Measurements from ENCODE around the gene SHISA4. TPM values are rescaled to one million over a fixed set of nuclear protein-coding genes. Genes with fewer than 3 reads are reported as not detected.
A peak's percentile ranks its signal among the peaks of the same experiment; 100 is the strongest.
"Not testable (repeated sequence)": the region's sequence is repeated elsewhere in the genome, so short reads cannot be mapped to it uniquely, and the experiment has no call there.

SHISA4 gene
- total and polyA plus RNA-seq, 2 experiments from 2014 or later: 42.4 to 48.0 TPM

- H3K4me2 ChIP-seq (ENCODE audit: unreplicated experiment): no peak overlapping the region
- H3K9ac ChIP-seq: no peak overlapping the region
- H3K4me3 ChIP-seq: no peak overlapping the region
- no peaks in the 10 kb centered on the region for H3K9me3 ChIP-seq (ENCODE audit: low read depth)
- no peaks in the 10 kb centered on the region for H3K9me2 ChIP-seq (ENCODE audit: insufficient read depth)
- in situ Hi-C loops (cut with MboI): no loop called here
- no peak overlapping the region for H3K27ac ChIP-seq
- H3K4me1 ChIP-seq (ENCODE audit: insufficient read depth): peaks cover 40% of the 10 kb centered on the region
- no peaks in the 10 kb centered on the region for H4K20me1 ChIP-seq (ENCODE audit: insufficient read depth)
- no peak overlapping the region for H2AFZ ChIP-seq
- 98% methylated on average over 6 of the region's 6 CpGs for WGBS, 2 experiments (ENCODE audit: low coverage in 1 of 2, low lambda C conversion rate in 2 of 2, missing lambda C conversion rate in 2 of 2)
- H3F3A ChIP-seq (ENCODE audit: insufficient read depth): peaks cover 64% of the 10 kb centered on the region
- H3K36me3 ChIP-seq (ENCODE audit: low read depth): peaks cover 15% of the 10 kb centered on the region
- no peak for DNase-seq
- H3K27me3 ChIP-seq (replicated peaks; ENCODE audit: insufficient read depth): no peaks in the 10 kb centered on the region
- TF ChIP-seq EZH2 (IDR thresholded peaks at IDR 0.05; ENCODE audit: insufficient read depth, poor library complexity, severe bottlenecking) (no peak), EZH2phosphoT487 (IDR thresholded peaks at IDR 0.05; ENCODE audit: insufficient read depth, low read depth) (no peak)
- peaks cover 67% of the 10 kb centered on the region for H3K79me2 ChIP-seq (ENCODE audit: insufficient read depth)
Observed at GRCh38 chr1:201848230-201848629, 40.5 kb upstream of the SHISA4 start.

GRCh38 chr1:201849372-201850052 lies 39.2 kb upstream of the SHISA4 start:
- Histone ChIP-seq H3K9me3 (ENCODE audit: low read depth) (no peaks in the 10 kb centered on the region), H3K4me3 (peak overlapping the region; percentile 23), H3K9ac (peak overlapping the region; percentile 9; the same call in 1 of the 2 replicates), H3K9me2 (ENCODE audit: insufficient read depth) (no peaks in the 10 kb centered on the region), H3K27me3 (replicated peaks; ENCODE audit: insufficient read depth) (no peaks in the 10 kb centered on the region), H3K27ac (peak overlapping the region; percentile 59), H3K36me3 (ENCODE audit: low read depth) (peaks cover 22% of the 10 kb centered on the region), H2AFZ (no peak overlapping the region), H3F3A (ENCODE audit: insufficient read depth) (peaks cover 58% of the 10 kb centered on the region), H3K4me1 (ENCODE audit: insufficient read depth) (peaks cover 40% of the 10 kb centered on the region), H3K79me2 (ENCODE audit: insufficient read depth) (peaks cover 54% of the 10 kb centered on the region), H3K4me2 (ENCODE audit: unreplicated experiment) (peak overlapping the region; percentile 48), H4K20me1 (ENCODE audit: insufficient read depth) (no peaks in the 10 kb centered on the region)
- no peak for DNase-seq
- WGBS, 2 experiments (ENCODE audit: low coverage in 1 of 2, low lambda C conversion rate in 2 of 2, missing lambda C conversion rate in 2 of 2): 28 to 33% methylated on average over 2 of the region's 2 CpGs
- no peak for TF ChIP-seq EZH2 (IDR thresholded peaks at IDR 0.05; ENCODE audit: insufficient read depth, poor library complexity, severe bottlenecking)
- TF ChIP-seq EZH2phosphoT487 (IDR thresholded peaks at IDR 0.05; ENCODE audit: insufficient read depth, low read depth): no peak
- in situ Hi-C loops (cut with MboI): no loop called here

- peaks cover 49% of the 10 kb centered on the region for H3K79me2 ChIP-seq (ENCODE audit: insufficient read depth)
- H3K4me1 ChIP-seq (ENCODE audit: insufficient read depth): peaks cover 36% of the 10 kb centered on the region
- H2AFZ ChIP-seq: no peak overlapping the region
- TF ChIP-seq EZH2 (IDR thresholded peaks at IDR 0.05; ENCODE audit: insufficient read depth, poor library complexity, severe bottlenecking) (no peak), EZH2phosphoT487 (IDR thresholded peaks at IDR 0.05; ENCODE audit: insufficient read depth, low read depth) (no peak)
- H3K4me2 ChIP-seq (ENCODE audit: unreplicated experiment): peak overlapping the region; percentile 48
- peak overlapping the region; percentile 9; the same call in 1 of the 2 replicates for H3K9ac ChIP-seq
- no peaks in the 10 kb centered on the region for H3K9me2 ChIP-seq (ENCODE audit: insufficient read depth)
- in situ Hi-C loops (cut with MboI): no loop called here
- peak overlapping the region; percentile 59 for H3K27ac ChIP-seq
- peaks cover 53% of the 10 kb centered on the region for H3F3A ChIP-seq (ENCODE audit: insufficient read depth)
- no peaks in the 10 kb centered on the region for H3K27me3 ChIP-seq (replicated peaks; ENCODE audit: insufficient read depth)
- H3K9me3 ChIP-seq (ENCODE audit: low read depth): no peaks in the 10 kb centered on the region
- H4K20me1 ChIP-seq (ENCODE audit: insufficient read depth): 0 out of 2 replicates have a peak, but pooled peaks cover 1% of the 10 kb centered on the region
- peaks cover 27% of the 10 kb centered on the region for H3K36me3 ChIP-seq (ENCODE audit: low read depth)
- DNase-seq: peak; percentile 86
- H3K4me3 ChIP-seq: peak overlapping the region; percentile 23
- WGBS, 2 experiments (ENCODE audit: low coverage in 1 of 2, low lambda C conversion rate in 2 of 2, missing lambda C conversion rate in 2 of 2): 0 to 4% methylated on average over 1 of the region's 1 CpG
Observed at GRCh38 chr1:201850053-201850397, 38.7 kb upstream of the SHISA4 start.

- Histone ChIP-seq H3K9me2 (ENCODE audit: insufficient read depth) (no peaks in the 10 kb centered on the region), H2AFZ (no peak overlapping the region), H3K9ac (no peak overlapping the region), H3K4me2 (ENCODE audit: unreplicated experiment) (no peak overlapping the region), H3K27me3 (replicated peaks; ENCODE audit: insufficient read depth) (no peaks in the 10 kb centered on the region), H3K27ac (no peak overlapping the region), H3F3A (ENCODE audit: insufficient read depth) (peaks cover 40% of the 10 kb centered on the region), H3K9me3 (ENCODE audit: low read depth) (no peaks in the 10 kb centered on the region), H4K20me1 (ENCODE audit: insufficient read depth) (0 out of 2 replicates have a peak, but pooled peaks cover 4% of the 10 kb centered on the region), H3K36me3 (ENCODE audit: low read depth) (peaks cover 45% of the 10 kb centered on the region), H3K79me2 (ENCODE audit: insufficient read depth) (peaks cover 32% of the 10 kb centered on the region), H3K4me3 (no peak overlapping the region), H3K4me1 (ENCODE audit: insufficient read depth) (peaks cover 22% of the 10 kb centered on the region)
- in situ Hi-C loops (cut with MboI): no loop called here
- 95 to 96% methylated on average over 1 of the region's 1 CpG for WGBS, 2 experiments (ENCODE audit: low coverage in 1 of 2, low lambda C conversion rate in 2 of 2, missing lambda C conversion rate in 2 of 2)
- DNase-seq: no peak
- TF ChIP-seq EZH2 (IDR thresholded peaks at IDR 0.05; ENCODE audit: insufficient read depth, poor library complexity, severe bottlenecking) (no peak), EZH2phosphoT487 (IDR thresholded peaks at IDR 0.05; ENCODE audit: insufficient read depth, low read depth) (no peak)
Observed at GRCh38 chr1:201851949-201852348, 36.7 kb upstream of the SHISA4 start.

- H3K9me2 ChIP-seq (ENCODE audit: insufficient read depth); H3K27me3 ChIP-seq (replicated peaks; ENCODE audit: insufficient read depth); H3K27ac ChIP-seq; DNase-seq; H3K4me1 ChIP-seq (ENCODE audit: insufficient read depth); H3K4me3 ChIP-seq; H2AFZ ChIP-seq; in situ Hi-C loops (cut with MboI); H3K9ac ChIP-seq; H4K20me1 ChIP-seq (ENCODE audit: insufficient read depth); H3K9me3 ChIP-seq (ENCODE audit: low read depth); H3F3A ChIP-seq (ENCODE audit: insufficient read depth); H3K4me2 ChIP-seq (ENCODE audit: unreplicated experiment): not testable (repeated sequence)
- Histone ChIP-seq H3K79me2 (ENCODE audit: insufficient read depth) (peaks cover 12% of the 10 kb centered on the region; the same call in 1 of the 2 replicates), H3K36me3 (ENCODE audit: low read depth) (peaks cover 73% of the 10 kb centered on the region)
- WGBS, 2 experiments (ENCODE audit: low coverage in 1 of 2, low lambda C conversion rate in 2 of 2, missing lambda C conversion rate in 2 of 2): 95 to 100% methylated on average over 2 of the region's 2 CpGs
Observed at GRCh38 chr1:201856722-201857121, 32.0 kb upstream of the SHISA4 start.
